NCI-H2171 (cell line): ENCODE measurements around the gene UIMC1.

Source experiments
- DNase-seq: peaks from one replicate; lab custom pipeline; 2025; lab: John Stamatoyannopoulos, UW

Gene UIMC1

DNA sequence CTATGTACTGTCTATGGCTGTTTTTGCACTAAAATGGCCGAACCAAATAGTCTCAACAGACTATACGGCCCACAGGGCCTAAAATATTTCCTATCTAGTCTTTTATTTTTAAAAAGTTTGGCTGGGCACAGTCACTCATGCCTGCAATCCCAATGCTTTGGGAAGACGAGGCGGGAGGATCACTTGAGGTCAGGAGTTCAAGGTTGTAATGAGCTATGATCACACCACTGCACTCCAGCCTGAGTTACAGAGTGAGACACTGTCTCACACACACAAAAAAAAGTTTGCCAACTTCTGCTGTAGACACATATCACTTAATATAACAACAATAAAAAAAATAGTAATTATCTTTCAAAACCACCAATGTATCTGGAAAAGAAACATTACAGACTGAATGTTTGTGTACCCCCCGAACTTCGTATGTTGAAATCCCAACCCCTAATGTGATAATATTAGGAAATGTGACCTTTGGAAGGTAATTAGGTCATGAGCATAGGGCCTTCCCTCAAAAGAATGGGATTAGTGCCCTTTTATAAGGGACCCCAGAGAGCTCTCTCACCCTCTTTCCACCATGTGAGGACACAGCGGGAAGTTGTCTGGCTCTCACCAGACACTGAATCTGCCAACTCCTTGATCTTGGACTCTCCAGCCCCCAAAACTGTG is 53.9 kb downstream of the UIMC1 start:
- DNase-seq: no peak

DNA sequence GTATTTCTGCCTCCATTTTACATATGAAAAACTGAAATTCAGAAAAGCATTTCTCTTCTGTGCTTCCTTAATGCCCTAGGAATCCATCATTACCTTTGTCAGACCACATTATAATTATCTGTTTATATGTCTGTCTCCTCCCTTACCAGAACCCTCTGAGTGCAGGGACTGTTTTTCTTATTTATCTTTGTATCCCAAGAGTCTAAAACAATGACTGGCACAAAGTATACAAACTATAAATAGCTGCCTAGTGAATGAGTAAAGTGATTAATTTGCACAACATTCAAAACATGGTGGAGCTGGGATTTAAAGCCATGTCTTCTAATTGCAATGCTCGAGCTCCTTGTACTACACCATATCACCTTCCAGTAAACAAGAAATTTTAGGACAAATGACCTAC is 58.1 kb downstream of the UIMC1 start:
- DNase-seq: no peak

GRCh38 chr5:176947847-176948246 is 58.7 kb downstream of the UIMC1 start:
- no peak for DNase-seq

DNA sequence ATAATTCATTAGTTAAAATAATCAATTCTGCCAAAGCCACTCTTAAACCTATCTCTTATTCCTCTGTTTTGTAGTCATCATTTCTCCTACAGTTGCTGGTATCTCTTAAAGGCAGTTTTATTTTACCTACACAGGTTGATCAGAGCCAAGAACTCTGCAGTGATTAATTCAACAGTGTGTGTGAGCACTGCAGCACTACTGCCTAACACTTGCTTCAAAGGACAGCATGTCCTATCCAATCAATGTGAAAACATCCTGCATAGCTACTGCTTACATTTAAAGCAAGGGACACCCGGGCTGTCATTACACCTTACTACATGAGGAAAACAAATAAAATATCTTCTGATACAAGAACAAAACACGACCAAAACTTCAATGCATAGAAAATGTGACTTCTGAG is 62.3 kb downstream of the UIMC1 start:
- no peak for DNase-seq

DNA sequence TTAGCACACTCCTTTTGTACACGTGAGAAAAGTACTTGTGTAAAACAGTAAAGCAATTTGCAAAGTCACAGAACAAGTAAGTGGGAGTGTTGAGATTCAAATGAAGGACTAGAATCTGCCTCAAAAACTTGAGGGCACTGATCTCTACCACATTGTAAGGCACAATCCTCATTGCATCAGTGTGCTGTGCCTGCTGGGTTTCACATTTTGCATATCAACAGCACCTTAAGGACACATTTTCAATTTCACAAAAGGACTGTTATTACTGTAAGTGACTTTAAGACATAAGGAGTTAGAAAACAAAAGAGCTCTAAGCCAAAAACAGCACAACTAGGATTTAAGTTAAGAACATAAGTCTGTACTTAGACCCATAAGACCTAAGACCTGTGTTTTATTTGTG is 62.8 kb downstream of the UIMC1 start:
- DNase-seq: no peak

DNA sequence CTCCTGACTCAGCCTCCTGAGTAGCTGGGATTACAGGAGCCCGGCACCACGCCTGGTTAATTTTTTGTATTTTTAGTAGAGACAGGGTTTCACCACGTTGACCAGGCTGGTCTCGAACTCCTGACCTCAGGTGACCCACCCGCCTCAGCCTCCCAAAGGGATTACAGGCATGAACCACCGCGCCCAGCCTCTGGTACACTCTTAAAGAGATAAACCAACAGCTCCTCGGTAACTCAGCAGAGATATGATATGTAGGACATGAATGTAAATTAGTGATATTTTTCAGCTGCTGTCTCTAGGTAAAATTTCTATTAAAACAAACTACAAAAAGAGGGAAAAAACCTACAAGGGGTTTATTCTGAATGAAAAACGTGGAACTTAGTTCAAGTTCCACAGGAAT is 64.6 kb downstream of the UIMC1 start:
- DNase-seq: no peak

GRCh38 chr5:176938472-176938871 is 68.1 kb downstream of the UIMC1 start:
- no peak for DNase-seq

DNA sequence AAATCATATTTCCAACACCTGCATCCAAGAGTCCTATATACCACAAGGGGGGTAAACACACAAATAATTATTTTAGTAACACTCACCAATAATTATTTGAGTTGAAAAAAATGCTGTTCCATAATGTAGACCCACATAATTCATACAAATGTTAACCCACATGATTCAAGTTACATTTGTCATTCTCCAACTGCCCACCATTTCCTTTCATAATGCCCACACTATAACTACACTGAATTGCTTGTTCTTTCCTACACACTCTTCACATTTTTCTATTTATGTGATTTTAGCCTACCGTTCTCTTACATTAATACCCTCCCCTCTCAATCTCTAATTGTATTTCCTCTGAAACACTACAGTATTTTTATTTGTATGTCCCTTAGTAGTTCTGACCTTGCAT is 71.6 kb downstream of the UIMC1 start:
- no peak for DNase-seq

DNA sequence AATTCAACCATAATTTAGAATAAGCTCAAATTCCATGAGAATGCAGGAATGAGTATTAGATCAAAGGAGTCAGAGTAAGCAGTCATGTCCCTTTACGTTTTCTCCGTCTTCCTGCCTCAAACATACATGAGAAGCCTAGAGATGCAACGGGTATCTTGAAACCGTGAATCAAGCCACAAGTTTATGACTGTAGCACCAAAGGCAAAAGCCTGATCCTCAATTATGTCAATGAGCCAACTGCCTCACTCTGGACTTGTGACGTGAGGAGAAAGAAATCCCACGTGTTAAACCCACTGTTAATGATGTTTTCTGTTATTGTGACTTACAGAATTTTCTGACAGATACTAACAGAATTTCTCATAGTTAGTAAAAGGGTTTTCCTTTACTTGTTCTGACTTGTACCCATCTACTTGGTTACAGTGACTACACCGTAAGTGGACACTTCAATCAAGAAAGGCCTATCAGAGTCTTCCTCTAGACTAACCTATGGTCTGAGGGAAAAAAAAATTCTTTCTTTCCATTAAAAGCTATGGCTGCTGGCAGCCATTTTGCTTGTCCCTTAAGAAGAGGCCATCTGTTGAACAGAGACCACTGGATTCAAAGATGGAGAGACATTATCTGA is 72.2 kb downstream of the UIMC1 start:
- no peak for DNase-seq

DNA sequence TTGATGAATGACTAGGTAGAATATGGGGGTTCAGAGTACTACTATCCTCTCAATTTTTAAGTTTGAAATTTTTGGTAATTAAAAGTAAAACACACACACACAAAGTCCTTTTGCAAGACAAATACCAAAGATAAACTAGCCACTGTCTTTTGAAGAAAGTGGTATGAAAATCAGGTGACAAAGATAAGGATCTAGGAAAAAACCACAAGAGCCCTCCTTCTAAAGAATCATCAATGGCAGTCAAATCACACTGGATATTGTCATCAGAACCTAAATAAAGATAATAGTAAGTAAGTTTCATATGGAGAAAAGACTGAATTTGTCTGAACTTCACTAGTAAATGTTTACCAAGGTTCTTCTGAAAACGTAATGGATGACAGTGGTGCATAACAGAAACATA is 76.9 kb downstream of the UIMC1 start:
- DNase-seq: no peak

- DNase-seq: no peak
These were observed 79.0 kb downstream of the UIMC1 start for GRCh38 chr5:176927562-176927961.

GRCh38 chr5:176922817-176923216 is 83.8 kb downstream of the UIMC1 start:
- DNase-seq: no peak

DNA sequence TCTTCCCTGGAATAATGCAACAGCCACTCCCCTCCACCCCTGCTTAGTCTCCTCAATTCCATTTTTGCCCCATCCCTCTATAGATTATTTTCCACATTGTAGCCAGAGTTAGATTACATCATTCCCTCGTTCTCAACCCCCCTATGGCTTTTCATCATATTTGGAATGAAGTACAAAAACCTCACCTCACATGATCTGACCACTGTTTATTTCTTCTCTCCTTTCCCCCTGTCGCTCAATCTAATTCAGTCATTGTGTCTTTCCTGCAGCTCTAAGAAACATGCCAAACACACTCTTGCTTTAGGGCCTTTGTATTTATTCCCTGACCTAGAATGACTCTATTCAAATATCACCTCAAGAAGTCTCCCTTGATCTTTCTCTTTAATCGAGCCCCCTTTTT is 84.9 kb downstream of the UIMC1 start:
- DNase-seq: no peak

DNA sequence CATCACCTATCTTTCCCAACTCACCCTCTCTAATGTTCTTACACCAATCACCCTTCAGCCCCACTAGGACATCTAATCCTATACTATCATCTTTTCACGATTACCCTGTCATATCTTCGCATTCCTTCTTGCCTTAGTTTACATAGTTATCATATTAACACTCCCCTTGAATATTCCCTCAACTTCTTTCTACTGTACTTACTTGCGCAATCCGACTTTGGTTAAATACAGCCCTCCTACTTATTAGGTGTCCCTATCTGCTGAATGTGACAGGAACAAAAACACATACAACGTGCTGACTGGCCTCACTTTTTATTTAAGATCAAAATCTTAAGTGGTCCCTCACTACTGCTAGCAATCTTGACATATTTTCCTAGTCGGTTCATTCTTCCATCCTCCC is 88.0 kb downstream of the UIMC1 start:
- DNase-seq: no peak

DNA sequence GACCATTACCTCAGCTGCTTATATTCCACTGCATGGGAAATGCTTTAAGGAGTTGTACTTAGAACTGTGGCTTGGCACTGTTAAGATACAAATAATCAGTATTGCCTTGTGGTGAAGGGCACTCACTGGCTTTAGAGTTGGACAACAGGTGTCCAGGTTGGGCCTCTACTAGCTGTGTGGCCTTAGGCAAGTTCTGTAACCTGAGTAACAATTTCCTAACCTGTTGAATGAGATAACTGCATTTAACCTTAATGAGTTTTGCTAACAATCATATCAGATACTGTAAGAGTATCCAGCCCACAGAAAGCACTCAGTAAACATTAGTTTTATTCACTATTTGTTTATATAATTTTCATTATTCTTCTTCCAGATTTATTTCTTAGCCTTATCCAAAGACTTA is 90.2 kb downstream of the UIMC1 start:
- no peak for DNase-seq

DNA sequence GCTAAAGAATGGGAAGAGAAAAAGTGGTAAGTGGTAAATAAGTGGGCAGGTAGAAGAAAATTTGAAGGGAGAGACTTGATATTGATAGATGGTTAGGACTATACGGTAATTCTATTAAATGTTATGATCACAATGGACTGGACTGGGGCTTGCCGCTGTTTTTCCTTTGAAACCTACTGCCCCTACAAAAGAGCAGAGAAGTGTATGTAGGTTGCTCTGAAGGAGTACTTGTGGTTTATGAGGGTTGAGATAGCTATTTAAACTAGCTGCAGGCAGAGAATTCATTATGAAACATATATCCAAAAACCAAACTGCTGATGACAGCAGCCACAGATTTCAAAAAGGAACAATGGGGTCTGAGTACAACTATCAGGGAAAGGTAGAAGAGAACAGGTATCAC is 90.7 kb downstream of the UIMC1 start:
- DNase-seq: no peak

- no peak for DNase-seq
These were observed 94.5 kb downstream of the UIMC1 start for GRCh38 chr5:176912115-176912514.

DNA sequence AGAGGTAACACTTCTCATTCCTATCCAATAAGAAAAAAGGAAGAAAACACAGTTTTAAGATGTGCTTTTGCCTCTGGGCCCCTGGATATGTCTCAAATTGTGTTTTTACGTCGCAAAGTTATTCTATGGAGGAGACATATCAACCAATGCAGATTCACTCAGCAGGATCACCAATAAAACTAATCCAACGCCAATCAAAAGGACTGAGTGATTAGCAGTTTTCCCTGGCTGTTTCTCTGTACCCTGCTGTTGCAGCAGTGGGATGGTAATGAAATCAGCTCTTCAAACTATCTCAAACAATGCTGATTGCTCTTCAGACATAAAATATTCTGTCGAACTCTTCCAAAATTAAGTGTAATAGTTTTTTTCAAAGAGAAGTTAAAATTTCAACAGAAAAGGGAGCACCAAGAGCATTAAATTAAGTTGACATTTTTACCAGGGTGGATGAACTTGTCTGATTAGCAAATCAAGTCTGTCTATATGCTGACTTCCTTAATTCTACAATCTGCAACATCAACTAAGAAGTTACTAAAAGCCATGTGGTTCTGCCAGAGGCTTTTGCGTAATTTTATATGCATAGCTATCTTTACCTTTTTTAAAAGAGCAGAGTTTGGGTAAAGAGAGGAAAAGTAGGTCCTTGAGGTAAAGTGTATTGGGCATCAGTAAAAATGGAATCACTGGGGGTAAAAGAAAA is 97.8 kb downstream of the UIMC1 start:
- DNase-seq: no peak

- no peak for DNase-seq
These were observed 99.8 kb downstream of the UIMC1 start for GRCh38 chr5:176906796-176907195.

GRCh38 chr5:176906126-176906525 is 100.5 kb downstream of the UIMC1 start:
- DNase-seq: no peak

- no peak for DNase-seq
These were observed 102.3 kb downstream of the UIMC1 start for GRCh38 chr5:176904276-176904675.

- DNase-seq: no peak
These were observed 103.5 kb downstream of the UIMC1 start for GRCh38 chr5:176902911-176903664.
